Neural progenitor cell (in vitro differentiated cells): Measurements from ENCODE around the gene SNAI1. TPM values are rescaled to one million over a fixed set of nuclear protein-coding genes. Genes with fewer than 3 reads are reported as not detected.

ENCODE experiments used
- DNase-seq: peaks from one replicate; pipeline ENCODE4 v3.0.0-alpha.2; 2016; ENCODE audit warnings: low spot score
- H2AFZ ChIP-seq: fragments of 200-600 bp; sonication (generic); replicated peaks from 2 replicates; pipeline ENCODE4 v1.6.1; 2016; ENCODE audit warnings: antibody characterized with exemption
- H3F3A ChIP-seq: fragments of 200-600 bp; sonication (generic); 2 replicates; pipeline ENCODE4 v1.6.1; 2016; ENCODE audit warnings: antibody characterized with exemption, low read depth
- H3K27ac ChIP-seq: fragments of 200-600 bp; sonication (generic); 2 replicates; pipeline ENCODE4 v1.5.1; 2016; ENCODE audit warnings: mild to moderate bottlenecking
- H3K27me3 ChIP-seq: fragments of 200-600 bp; sonication (generic); 2 replicates; pipeline ENCODE4 v1.6.1; 2016; ENCODE audit warnings: mild to moderate bottlenecking, moderate library complexity
- H3K36me3 ChIP-seq: fragments of 200-600 bp; sonication (generic); 2 replicates; pipeline ENCODE4 v1.5.1; 2016
- H3K4me1 ChIP-seq: fragments of 200-600 bp; sonication (generic); 2 replicates; pipeline ENCODE4 v1.6.1; 2016; ENCODE audit warnings: mixed run types
- H3K4me2 ChIP-seq: fragments of 200-600 bp; sonication (generic); 2 replicates; pipeline ENCODE4 v1.6.1; 2016
- H3K4me3 ChIP-seq: fragments of 200-600 bp; sonication (generic); 2 replicates; pipeline ENCODE4 v1.5.1; 2016
- H3K79me2 ChIP-seq: fragments of 200-600 bp; sonication (generic); 2 replicates; pipeline ENCODE4 v1.6.1; 2016; ENCODE audit warnings: low read depth
- H3K9ac ChIP-seq: fragments of 200-600 bp; sonication (generic); 2 replicates; pipeline ENCODE4 v1.6.1; 2016
- H3K9me3 ChIP-seq: fragments of 200-600 bp; sonication (generic); 2 replicates; pipeline ENCODE4 v1.5.1; 2016; ENCODE audit warnings: low read depth
- H4K20me1 ChIP-seq: fragments of 200-600 bp; sonication (generic); 2 replicates; pipeline ENCODE4 v1.6.1; 2016; ENCODE audit warnings: low read depth
- H3K27ac Mint-ChIP-seq: 3 replicates; pipeline ENCODE4 v1.8.0; 2021; ENCODE audit warnings: mixed read lengths
- H3K27me3 Mint-ChIP-seq: 2 replicates; pipeline ENCODE4 v1.8.0; 2022; ENCODE audit warnings: low read depth, mild to moderate bottlenecking, inconsistent platforms, moderate library complexity, mixed read lengths; ENCODE audit not compliant: insufficient read depth
- H3K36me3 Mint-ChIP-seq: 3 replicates; pipeline ENCODE4 v1.8.0; 2021; ENCODE audit warnings: mixed read lengths
- H3K4me1 Mint-ChIP-seq: 3 replicates; pipeline ENCODE4 v1.8.0; 2021; ENCODE audit warnings: mixed read lengths
- H3K4me3 Mint-ChIP-seq: 3 replicates; pipeline ENCODE4 v1.8.0; 2021; ENCODE audit warnings: mild to moderate bottlenecking, moderate library complexity, mixed read lengths
- H3K9me3 Mint-ChIP-seq: 3 replicates; pipeline ENCODE4 v1.8.0; 2020; ENCODE audit warnings: mixed read lengths
- EZH2 ChIP-seq: fragments of 200-600 bp; sonication (generic); IDR thresholded peaks from 2 replicates; pipeline ENCODE4 v1.6.1; 2017; ENCODE audit warnings: antibody characterized with exemption, mild to moderate bottlenecking, moderate library complexity
- EZH2phosphoT487 ChIP-seq: fragments of 200-600 bp; sonication (generic); IDR thresholded peaks from 2 replicates; pipeline ENCODE4 v1.6.1; 2017; ENCODE audit warnings: antibody characterized with exemption
- total RNA-seq: library from RNA; depleted of rRNA; stranded (reverse); fragments of >200 nt; gene quantifications from 2 replicates; pipeline ENCODE4 v1.2.3, GENCODE V29; 2015; ENCODE audit warnings: low replicate concordance
- TF ChIP-seq, protein P1 (sequence below): fragments of 200-600 bp; sonication (generic); IDR thresholded peaks from 2 replicates; pipeline ENCODE4 v1.5.1; 2017; ENCODE audit warnings: antibody characterized with exemption, mild to moderate bottlenecking

SNAI1 gene
- total RNA-seq, 1 donor from 2014 or later = 1.1 TPM

DNA sequence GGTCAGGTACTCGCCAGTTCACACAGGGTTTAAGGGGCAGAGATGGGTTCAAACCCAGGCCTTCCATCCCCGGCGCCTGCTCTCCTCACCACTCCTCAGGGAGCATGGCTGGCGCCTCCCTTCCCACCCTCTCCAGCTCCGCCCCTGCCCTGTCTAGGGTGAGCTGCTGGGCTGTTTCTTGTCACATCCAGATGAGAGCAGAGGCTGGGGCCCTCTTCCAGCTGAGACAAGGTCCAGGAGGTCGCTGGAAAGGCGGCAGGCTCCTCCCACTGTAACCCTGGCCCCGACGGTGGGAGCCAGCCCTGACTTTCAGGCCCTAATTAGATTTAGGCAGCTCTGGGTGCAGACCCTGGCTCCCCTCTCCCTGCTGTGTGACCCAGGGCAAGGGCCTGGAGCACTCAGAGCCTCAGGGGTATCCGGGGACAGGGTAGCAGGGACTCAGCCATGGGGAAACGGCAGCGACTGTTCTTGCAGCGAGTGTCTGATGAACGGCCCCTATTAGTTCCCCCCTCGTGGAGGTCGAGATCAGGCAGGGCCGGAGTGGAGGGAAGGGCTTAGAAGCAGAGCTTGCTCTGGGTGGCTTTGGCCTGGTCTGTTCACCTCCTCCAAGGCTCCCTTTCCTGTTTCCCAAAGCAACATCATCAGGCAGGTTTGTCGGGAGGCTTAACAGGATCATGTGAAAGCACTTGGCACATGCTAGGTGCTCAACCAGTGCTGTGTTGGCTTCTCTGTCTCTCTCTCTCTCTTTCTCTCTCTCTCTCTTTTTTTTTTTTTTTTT lies 33.4 kb downstream of the SNAI1 start:
- Mint-ChIP-seq H3K27ac (no peak overlapping the region), H3K36me3 (no peaks in the 10 kb centered on the region), H3K4me3 (no peak overlapping the region), H3K27me3 (peaks cover 14% of the 10 kb centered on the region), H3K4me1 (peaks cover 32% of the 10 kb centered on the region), H3K9me3 (no peaks in the 10 kb centered on the region)
- H3K36me3 ChIP-seq = no peaks in the 10 kb centered on the region
- peaks cover 3% of the 10 kb centered on the region for H3K27me3 ChIP-seq
- H3K4me1 ChIP-seq = peaks cover 7% of the 10 kb centered on the region
- no peaks in the 10 kb centered on the region for H3K9me3 ChIP-seq
- no peaks in the 10 kb centered on the region for H4K20me1 ChIP-seq
- H3F3A ChIP-seq = peaks cover 10% of the 10 kb centered on the region
- peak overlapping the region; percentile 78 for H2AFZ ChIP-seq
- H3K4me3 ChIP-seq = no peak overlapping the region
- H3K27ac ChIP-seq = no peak overlapping the region
- no peaks in the 10 kb centered on the region for H3K79me2 ChIP-seq
- no peak overlapping the region for H3K4me2 ChIP-seq
- TF ChIP-seq EZH2 = no peak
- H3K9ac ChIP-seq = no peak overlapping the region
- no peak for DNase-seq

DNA sequence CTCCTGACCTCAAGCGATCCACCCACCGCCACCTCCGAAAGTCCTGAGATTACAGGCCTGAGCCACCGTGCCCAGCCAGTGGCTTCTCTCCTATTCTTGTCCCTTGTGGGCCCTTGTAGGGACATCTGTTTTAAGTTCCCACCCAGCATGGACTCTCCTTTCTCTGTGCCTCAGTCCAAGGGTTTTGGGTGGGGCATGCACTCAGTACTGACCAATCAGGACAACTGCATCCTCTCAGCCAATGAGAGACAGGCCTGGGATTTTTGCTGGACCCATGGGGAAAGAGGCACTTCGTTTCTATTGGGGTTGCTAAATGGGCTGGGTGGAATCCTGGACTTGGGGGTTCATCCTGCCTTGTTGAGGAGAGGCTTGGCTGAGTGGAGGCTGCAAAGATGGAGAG lies 34.4 kb downstream of the SNAI1 start:
- no peak for DNase-seq
- no peak overlapping the region for H3K4me3 ChIP-seq
- TF ChIP-seq, protein P1, sequence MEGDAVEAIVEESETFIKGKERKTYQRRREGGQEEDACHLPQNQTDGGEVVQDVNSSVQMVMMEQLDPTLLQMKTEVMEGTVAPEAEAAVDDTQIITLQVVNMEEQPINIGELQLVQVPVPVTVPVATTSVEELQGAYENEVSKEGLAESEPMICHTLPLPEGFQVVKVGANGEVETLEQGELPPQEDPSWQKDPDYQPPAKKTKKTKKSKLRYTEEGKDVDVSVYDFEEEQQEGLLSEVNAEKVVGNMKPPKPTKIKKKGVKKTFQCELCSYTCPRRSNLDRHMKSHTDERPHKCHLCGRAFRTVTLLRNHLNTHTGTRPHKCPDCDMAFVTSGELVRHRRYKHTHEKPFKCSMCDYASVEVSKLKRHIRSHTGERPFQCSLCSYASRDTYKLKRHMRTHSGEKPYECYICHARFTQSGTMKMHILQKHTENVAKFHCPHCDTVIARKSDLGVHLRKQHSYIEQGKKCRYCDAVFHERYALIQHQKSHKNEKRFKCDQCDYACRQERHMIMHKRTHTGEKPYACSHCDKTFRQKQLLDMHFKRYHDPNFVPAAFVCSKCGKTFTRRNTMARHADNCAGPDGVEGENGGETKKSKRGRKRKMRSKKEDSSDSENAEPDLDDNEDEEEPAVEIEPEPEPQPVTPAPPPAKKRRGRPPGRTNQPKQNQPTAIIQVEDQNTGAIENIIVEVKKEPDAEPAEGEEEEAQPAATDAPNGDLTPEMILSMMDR = no peak
- TF ChIP-seq EZH2phosphoT487 = no peak
- TF ChIP-seq EZH2 = no peak
- Mint-ChIP-seq H3K4me3 (no peak overlapping the region), H3K36me3 (no peaks in the 10 kb centered on the region), H3K4me1 (peaks cover 29% of the 10 kb centered on the region), H3K27ac (no peak overlapping the region), H3K27me3 (peaks cover 18% of the 10 kb centered on the region), H3K9me3 (no peaks in the 10 kb centered on the region)
- no peak overlapping the region for H3K9ac ChIP-seq
- no peak overlapping the region for H3K27ac ChIP-seq
- no peaks in the 10 kb centered on the region for H3K27me3 ChIP-seq
- peaks cover 8% of the 10 kb centered on the region for H3F3A ChIP-seq
- peaks cover 7% of the 10 kb centered on the region for H3K4me1 ChIP-seq
- no peaks in the 10 kb centered on the region for H3K36me3 ChIP-seq
- no peak overlapping the region for H3K4me2 ChIP-seq
- H3K79me2 ChIP-seq = no peaks in the 10 kb centered on the region
- H3K9me3 ChIP-seq = no peaks in the 10 kb centered on the region
- no peak overlapping the region for H2AFZ ChIP-seq
- H4K20me1 ChIP-seq = no peaks in the 10 kb centered on the region

DNA sequence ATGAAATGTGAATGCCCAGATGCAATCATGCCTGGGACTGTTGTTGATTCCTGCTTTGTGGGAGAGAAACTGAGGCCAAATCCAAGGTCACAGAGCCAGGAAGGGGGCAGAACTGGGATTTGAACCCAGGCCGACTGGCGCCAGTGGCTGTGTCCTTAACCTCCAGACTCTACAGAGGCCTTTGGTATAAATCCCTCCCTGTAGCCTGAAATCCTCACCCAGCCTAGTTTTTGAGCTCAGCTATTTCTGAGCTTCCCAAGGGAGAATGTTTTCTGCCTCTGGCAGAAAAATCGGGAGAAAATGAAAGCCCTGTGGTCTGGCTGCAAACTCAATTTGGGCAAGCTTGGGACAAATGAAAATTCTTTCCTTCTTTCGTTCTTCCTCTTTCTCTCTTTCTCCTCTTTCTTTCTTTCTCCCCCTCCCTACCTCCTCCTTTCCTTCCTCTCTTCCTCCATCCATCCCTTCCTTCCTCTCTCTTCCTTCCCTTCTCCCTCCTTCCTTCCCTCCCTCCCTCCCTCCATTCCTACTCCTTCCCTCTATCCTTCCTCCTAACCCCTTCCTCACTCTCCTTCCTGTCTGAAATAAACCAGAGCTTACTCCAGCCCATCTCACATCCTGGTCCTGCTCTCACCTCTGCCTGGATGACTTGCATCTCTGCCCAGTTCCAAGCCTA lies 34.9 kb downstream of the SNAI1 start:
- Histone ChIP-seq H3K36me3 (no peaks in the 10 kb centered on the region), H4K20me1 (no peaks in the 10 kb centered on the region), H3K79me2 (no peaks in the 10 kb centered on the region), H3K4me3 (no peak overlapping the region), H3K4me1 (peaks cover 7% of the 10 kb centered on the region), H3F3A (peaks cover 3% of the 10 kb centered on the region), H3K27me3 (no peaks in the 10 kb centered on the region), H3K9me3 (no peaks in the 10 kb centered on the region), H3K27ac (no peak overlapping the region), H3K4me2 (no peak overlapping the region), H3K9ac (no peak overlapping the region), H2AFZ (no peak overlapping the region)
- Mint-ChIP-seq H3K4me3 (no peak overlapping the region), H3K27ac (no peak overlapping the region), H3K36me3 (no peaks in the 10 kb centered on the region), H3K9me3 (no peaks in the 10 kb centered on the region), H3K27me3 (peaks cover 18% of the 10 kb centered on the region), H3K4me1 (peaks cover 26% of the 10 kb centered on the region)
- no peak for DNase-seq
- TF ChIP-seq, protein P1 = no peak
- TF ChIP-seq EZH2 (no peak), EZH2phosphoT487 (no peak)
